Fibroblast of lung (primary cell): Measurements from ENCODE around the gene CDH4. TPM values are rescaled to one million over a fixed set of nuclear protein-coding genes. Genes with fewer than 3 reads are reported as not detected.

Experiments
- DNase-seq, 2 donors: peaks; one replicate each; pipeline versions ENCODE4 v3.0.0 to v3.0.0-alpha.2; 2010; ENCODE audit warnings: low read depth in 2 of 2
- H2AFZ ChIP-seq: 2 replicates; pipeline ENCODE4 v1.5.1; 2012; ENCODE audit warnings: low read length, control low read depth, inconsistent platforms
- H3K27ac ChIP-seq: 2 replicates; pipeline ENCODE4 v1.5.1; 2011; ENCODE audit warnings: low read length, control low read depth; ENCODE audit not compliant: insufficient read depth
- H3K27me3 ChIP-seq: 2 replicates; pipeline ENCODE4 v1.5.1; 2011; ENCODE audit warnings: mild to moderate bottlenecking, low read length; ENCODE audit not compliant: control insufficient read depth, insufficient read depth
- H3K36me3 ChIP-seq: 2 replicates; pipeline ENCODE4 v1.5.1; 2011; ENCODE audit warnings: low read length; ENCODE audit not compliant: control insufficient read depth, insufficient read depth
- H3K4me1 ChIP-seq: 2 replicates; pipeline ENCODE4 v1.5.1; 2011; ENCODE audit warnings: low read length; ENCODE audit not compliant: control insufficient read depth, insufficient read depth; ENCODE audit errors: extremely low read depth
- H3K4me2 ChIP-seq: 2 replicates; pipeline ENCODE4 v1.5.1; 2011; ENCODE audit warnings: low read length, control low read depth; ENCODE audit not compliant: insufficient read depth; ENCODE audit errors: extremely low read depth
- H3K4me3 ChIP-seq, 4 experiments: fragments of 200-600 bp in 1 of 4; sonication (generic) in 1 of 4; replicated peaks in 1 of 4; 2 replicates each; pipeline ENCODE4 v1.5.1; 2011 to 2016; ENCODE audit warnings: low read length in 4 of 4, low read depth in 3 of 4, mild to moderate bottlenecking in 3 of 4, control low read depth in 2 of 4, inconsistent platforms in 1 of 4, mixed read lengths in 1 of 4; ENCODE audit not compliant: insufficient read depth in 1 of 4; ENCODE audit errors: control extremely low read depth in 1 of 4
- H3K79me2 ChIP-seq: 2 replicates; pipeline ENCODE4 v1.5.1; 2012; ENCODE audit warnings: mild to moderate bottlenecking, low read length, inconsistent platforms; ENCODE audit not compliant: control insufficient read depth, insufficient read depth
- H3K9ac ChIP-seq: 2 replicates; pipeline ENCODE4 v1.5.1; 2011; ENCODE audit warnings: mild to moderate bottlenecking, low read length, control low read depth; ENCODE audit not compliant: insufficient read depth
- H3K9me3 ChIP-seq: 2 replicates; pipeline ENCODE4 v1.5.1; 2012; ENCODE audit warnings: low read depth, low read length; ENCODE audit not compliant: control insufficient read depth, insufficient read depth
- H4K20me1 ChIP-seq: 2 replicates; pipeline ENCODE4 v1.5.1; 2011; ENCODE audit warnings: low read length; ENCODE audit not compliant: control insufficient read depth, insufficient read depth; ENCODE audit errors: extremely low read depth
- EZH2 ChIP-seq: IDR thresholded peaks from 2 replicates; pipeline ENCODE4 v1.5.1; 2012; ENCODE audit warnings: low read length, control low read depth, mild to moderate bottlenecking; ENCODE audit errors: missing control alignments
- polyA plus RNA-seq, 2 donors: library from polyadenylated mRNA; depleted of rRNA in 1 of 2; stranded (reverse) in 1 of 2; unstranded in 1 of 2; fragments of >200 nt; gene quantifications; 2 replicates each; pipeline ENCODE4 v1.2.1, GENCODE V29; 2011 to 2012; ENCODE audit warnings: missing spikeins in 1 of 2
- total RNA-seq: library from RNA; depleted of rRNA; stranded (reverse); fragments of >200 nt; gene quantifications from 2 replicates; pipeline ENCODE4 v1.2.1, GENCODE V29; 2014
- TF ChIP-seq, protein P1 (sequence below), 2 donors: IDR thresholded peaks in 1 of 2; conservative IDR thresholded peaks in 1 of 2; 1 replicate in 1 of 2; 2 replicates in 1 of 2; pipeline ENCODE4 v1.5.1; 2011 to 2012; ENCODE audit warnings: low read length in 2 of 2, control low read depth in 1 of 2, inconsistent platforms in 1 of 2, low read depth in 1 of 2, mild to moderate bottlenecking in 1 of 2

Gene CDH4
- total and polyA plus RNA-seq, 2 donors (not counting 1 experiment from before 2014, with no cell fraction given), result 4.8 to 6.8 TPM

DNA sequence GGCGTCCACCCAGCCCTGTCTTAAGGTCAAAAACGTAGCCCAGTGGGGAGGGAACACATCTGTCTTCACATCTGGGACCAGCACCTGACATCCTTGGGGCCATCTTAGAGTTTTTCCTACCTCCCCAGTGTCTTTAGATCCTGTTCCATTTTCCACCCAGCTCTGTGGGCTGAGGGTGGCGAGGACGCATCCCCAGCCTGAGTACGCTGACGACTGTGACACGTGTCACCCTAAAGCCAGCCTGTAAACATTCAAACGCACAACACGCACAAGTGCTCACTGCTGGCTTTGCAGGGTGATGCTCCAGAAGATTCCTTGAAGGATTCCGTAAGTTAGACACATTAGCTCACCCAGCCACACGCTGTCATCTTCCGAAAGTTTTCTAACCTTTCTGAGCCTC, 597.8 kb downstream of the CDH4 start:
- no peak overlapping the region for H3K27ac ChIP-seq
- no peaks in the 10 kb centered on the region for H3K36me3 ChIP-seq
- no peaks in the 10 kb centered on the region for H3K79me2 ChIP-seq
- no peak overlapping the region for H3K4me2 ChIP-seq
- H3K9me3 ChIP-seq, result no peaks in the 10 kb centered on the region
- TF ChIP-seq, protein P1, sequence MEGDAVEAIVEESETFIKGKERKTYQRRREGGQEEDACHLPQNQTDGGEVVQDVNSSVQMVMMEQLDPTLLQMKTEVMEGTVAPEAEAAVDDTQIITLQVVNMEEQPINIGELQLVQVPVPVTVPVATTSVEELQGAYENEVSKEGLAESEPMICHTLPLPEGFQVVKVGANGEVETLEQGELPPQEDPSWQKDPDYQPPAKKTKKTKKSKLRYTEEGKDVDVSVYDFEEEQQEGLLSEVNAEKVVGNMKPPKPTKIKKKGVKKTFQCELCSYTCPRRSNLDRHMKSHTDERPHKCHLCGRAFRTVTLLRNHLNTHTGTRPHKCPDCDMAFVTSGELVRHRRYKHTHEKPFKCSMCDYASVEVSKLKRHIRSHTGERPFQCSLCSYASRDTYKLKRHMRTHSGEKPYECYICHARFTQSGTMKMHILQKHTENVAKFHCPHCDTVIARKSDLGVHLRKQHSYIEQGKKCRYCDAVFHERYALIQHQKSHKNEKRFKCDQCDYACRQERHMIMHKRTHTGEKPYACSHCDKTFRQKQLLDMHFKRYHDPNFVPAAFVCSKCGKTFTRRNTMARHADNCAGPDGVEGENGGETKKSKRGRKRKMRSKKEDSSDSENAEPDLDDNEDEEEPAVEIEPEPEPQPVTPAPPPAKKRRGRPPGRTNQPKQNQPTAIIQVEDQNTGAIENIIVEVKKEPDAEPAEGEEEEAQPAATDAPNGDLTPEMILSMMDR (conservative IDR thresholded peaks at IDR 0.05 in 1 of 2, IDR thresholded peaks at IDR 0.05 in 1 of 2; ENCODE audit: low read depth in 1 of 2, low read length in 2 of 2), result no peak
- no peak for TF ChIP-seq EZH2
- H4K20me1 ChIP-seq, result no peaks in the 10 kb centered on the region
- DNase-seq, result no peak
- H3K4me3 ChIP-seq, result no peak overlapping the region
- H3K9ac ChIP-seq, result no peak overlapping the region
- H3K27me3 ChIP-seq, result peaks cover 8% of the 10 kb centered on the region
- H2AFZ ChIP-seq, result no peak overlapping the region
- peaks cover 3% of the 10 kb centered on the region for H3K4me1 ChIP-seq

DNA sequence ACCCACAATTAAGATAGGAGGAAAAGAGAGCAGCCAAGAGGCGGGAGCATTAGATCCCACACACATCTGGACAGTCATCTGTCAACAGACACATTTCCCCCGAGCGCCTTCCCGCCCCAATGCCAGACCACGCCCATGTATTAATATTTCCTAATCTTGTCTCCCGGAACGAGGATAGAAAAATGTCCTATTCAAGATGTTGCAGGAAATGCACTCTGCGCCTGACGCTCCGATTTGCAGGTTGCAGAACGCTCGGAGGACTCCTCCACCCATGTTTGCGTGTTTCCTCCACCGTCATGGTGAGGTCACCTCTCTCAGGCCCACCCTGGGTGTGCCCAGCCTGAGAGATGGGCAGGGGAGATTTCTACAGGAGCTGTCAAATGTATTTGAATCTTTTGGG, 598.4 kb downstream of the CDH4 start:
- DNase-seq, result peak in 1 of 2 donors; percentile 17
- TF ChIP-seq EZH2, result no peak
- TF ChIP-seq, protein P1 (conservative IDR thresholded peaks at IDR 0.05 in 1 of 2, IDR thresholded peaks at IDR 0.05 in 1 of 2; ENCODE audit: low read depth in 1 of 2, low read length in 2 of 2), result no peak
- H2AFZ ChIP-seq, result no peak overlapping the region

DNA sequence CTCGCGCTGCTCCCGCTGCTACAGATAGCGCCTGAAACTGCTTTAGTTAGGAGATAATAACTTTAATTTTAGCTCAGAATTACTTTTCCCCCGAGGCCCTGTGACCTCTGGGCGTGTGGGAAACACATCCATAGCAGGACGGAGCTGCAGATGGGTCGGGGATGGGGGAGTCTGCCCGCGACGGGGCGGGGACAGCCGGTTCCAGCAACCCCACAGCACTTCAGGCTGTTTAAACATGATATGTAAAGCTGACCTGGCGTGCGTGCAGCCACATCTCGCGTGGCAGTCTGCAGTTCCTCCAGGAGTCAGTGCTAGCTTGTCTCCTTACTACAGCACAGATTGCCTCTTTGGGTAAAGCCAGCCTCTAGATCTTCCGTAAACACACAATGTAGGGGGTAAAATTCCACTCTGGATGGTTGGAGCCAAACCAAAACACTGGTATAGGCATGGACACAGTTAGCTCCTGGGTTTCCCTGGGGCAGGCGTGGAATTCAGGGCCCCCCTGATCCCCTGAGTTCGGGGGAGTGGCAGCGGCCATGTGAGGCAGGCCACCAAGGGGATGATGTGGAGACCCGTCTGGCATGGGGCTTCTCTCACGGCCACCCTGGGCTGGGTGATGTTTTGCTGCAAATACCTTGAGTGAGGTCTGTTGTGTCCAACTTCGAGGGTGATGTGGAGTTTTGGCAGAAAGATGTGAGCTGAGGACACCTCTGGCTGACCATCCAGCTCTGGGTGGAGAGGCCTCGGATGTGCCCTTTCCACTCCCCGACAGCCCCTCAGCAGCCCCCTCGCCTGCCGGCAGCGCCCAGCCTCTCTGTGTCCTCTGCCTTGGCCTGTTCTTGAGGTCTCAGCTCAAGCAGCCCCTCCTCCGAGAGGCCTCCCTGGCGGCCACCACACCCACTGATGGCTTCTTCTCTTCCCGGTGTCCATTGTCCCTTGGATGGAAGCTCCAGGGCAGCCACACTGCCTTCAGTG, 599.2 kb downstream of the CDH4 start:
- Histone ChIP-seq H3K79me2 (no peaks in the 10 kb centered on the region), H3K4me3 (no peak overlapping the region), H2AFZ (no peak overlapping the region), H3K9ac (no peak overlapping the region), H3K27ac (no peak overlapping the region), H3K4me1 (peaks cover 3% of the 10 kb centered on the region), H3K4me2 (no peak overlapping the region), H4K20me1 (no peaks in the 10 kb centered on the region), H3K27me3 (peaks cover 8% of the 10 kb centered on the region), H3K36me3 (no peaks in the 10 kb centered on the region), H3K9me3 (no peaks in the 10 kb centered on the region)
- no peak for DNase-seq
- TF ChIP-seq, protein P1 (conservative IDR thresholded peaks at IDR 0.05 in 1 of 2, IDR thresholded peaks at IDR 0.05 in 1 of 2; ENCODE audit: low read depth in 1 of 2, low read length in 2 of 2), result no peak
- no peak for TF ChIP-seq EZH2

More for the DNA sequence above, 598.4 kb downstream of the CDH4 start:
- H3K9ac ChIP-seq, result no peak overlapping the region
- no peak overlapping the region for H3K4me2 ChIP-seq
- no peaks in the 10 kb centered on the region for H3K36me3 ChIP-seq
- H3K79me2 ChIP-seq, result no peaks in the 10 kb centered on the region
- peaks cover 3% of the 10 kb centered on the region for H3K4me1 ChIP-seq
- no peak overlapping the region for H3K27ac ChIP-seq
- peaks cover 8% of the 10 kb centered on the region for H3K27me3 ChIP-seq
- H4K20me1 ChIP-seq, result no peaks in the 10 kb centered on the region
- H3K9me3 ChIP-seq, result no peaks in the 10 kb centered on the region
- H3K4me3 ChIP-seq, result peak overlapping the region in 1 of 4 experiments; percentile 17
